ENCODE results near the gene WNT9B. TPM values are rescaled to one million over a fixed set of nuclear protein-coding genes. Genes with fewer than 3 reads are reported as not detected.
"Not testable (repeated sequence)": the region's sequence is repeated elsewhere in the genome, so short reads cannot be mapped to it uniquely, and the experiment has no call there.

The WNT9B gene
- total and polyA plus RNA-seq, 2 experiments from 2014 or later = 2.4 to 2.6 TPM

GRCh38 chr17:46839211-46839610, 12.2 kb upstream of the WNT9B start:
- no peaks in the 10 kb centered on the region for H3K9me3 ChIP-seq (ENCODE audit: low read depth)
- WGBS (ENCODE audit: low lambda C conversion rate, missing lambda C conversion rate) = 97% methylated on average over 5 of the region's 5 CpGs
- H3K36me3 ChIP-seq (replicated peaks; ENCODE audit: insufficient read depth, low read depth) = no peaks in the 10 kb centered on the region
- no peak for TF ChIP-seq EZH2 (IDR thresholded peaks at IDR 0.05; ENCODE audit: borderline replicate concordance)
- no peak for TF ChIP-seq EZH2phosphoT487 (IDR thresholded peaks at IDR 0.05; ENCODE audit: low read depth, severe bottlenecking, unreplicated experiment)
- TF ChIP-seq, protein P1, sequence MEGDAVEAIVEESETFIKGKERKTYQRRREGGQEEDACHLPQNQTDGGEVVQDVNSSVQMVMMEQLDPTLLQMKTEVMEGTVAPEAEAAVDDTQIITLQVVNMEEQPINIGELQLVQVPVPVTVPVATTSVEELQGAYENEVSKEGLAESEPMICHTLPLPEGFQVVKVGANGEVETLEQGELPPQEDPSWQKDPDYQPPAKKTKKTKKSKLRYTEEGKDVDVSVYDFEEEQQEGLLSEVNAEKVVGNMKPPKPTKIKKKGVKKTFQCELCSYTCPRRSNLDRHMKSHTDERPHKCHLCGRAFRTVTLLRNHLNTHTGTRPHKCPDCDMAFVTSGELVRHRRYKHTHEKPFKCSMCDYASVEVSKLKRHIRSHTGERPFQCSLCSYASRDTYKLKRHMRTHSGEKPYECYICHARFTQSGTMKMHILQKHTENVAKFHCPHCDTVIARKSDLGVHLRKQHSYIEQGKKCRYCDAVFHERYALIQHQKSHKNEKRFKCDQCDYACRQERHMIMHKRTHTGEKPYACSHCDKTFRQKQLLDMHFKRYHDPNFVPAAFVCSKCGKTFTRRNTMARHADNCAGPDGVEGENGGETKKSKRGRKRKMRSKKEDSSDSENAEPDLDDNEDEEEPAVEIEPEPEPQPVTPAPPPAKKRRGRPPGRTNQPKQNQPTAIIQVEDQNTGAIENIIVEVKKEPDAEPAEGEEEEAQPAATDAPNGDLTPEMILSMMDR (IDR thresholded peaks at IDR 0.05; ENCODE audit: poor library complexity) = no peak
- H4K20me1 ChIP-seq (ENCODE audit: insufficient read depth, poor library complexity, severe bottlenecking) = no peaks in the 10 kb centered on the region
- H3K27ac ChIP-seq = no peak overlapping the region
- no peaks in the 10 kb centered on the region for H3K79me2 ChIP-seq
- H3K27me3 ChIP-seq = peaks cover 14% of the 10 kb centered on the region
- H3K9me2 ChIP-seq (replicated peaks; ENCODE audit: insufficient read depth) = no peaks in the 10 kb centered on the region
- H3K4me3 ChIP-seq = no peak overlapping the region
- H3K4me1 ChIP-seq (ENCODE audit: insufficient read depth) = no peaks in the 10 kb centered on the region
- H3K4me2 ChIP-seq = no peak overlapping the region
- DNase-seq (ENCODE audit: low spot score) = no peak
- no peak overlapping the region for H2AFZ ChIP-seq

- H3K9me2 ChIP-seq (replicated peaks; ENCODE audit: insufficient read depth); H4K20me1 ChIP-seq (ENCODE audit: insufficient read depth, poor library complexity, severe bottlenecking); H2AFZ ChIP-seq; H3K4me1 ChIP-seq (ENCODE audit: insufficient read depth); H3K27ac ChIP-seq; H3K4me2 ChIP-seq; H3K4me3 ChIP-seq; H3K36me3 ChIP-seq (replicated peaks; ENCODE audit: insufficient read depth, low read depth); H3K9me3 ChIP-seq (ENCODE audit: low read depth); DNase-seq (ENCODE audit: low spot score); H3K79me2 ChIP-seq: not testable (repeated sequence)
- WGBS (ENCODE audit: low lambda C conversion rate, missing lambda C conversion rate) = 71% methylated on average over 3 of the region's 3 CpGs
- peaks cover 14% of the 10 kb centered on the region for H3K27me3 ChIP-seq
Measured at GRCh38 chr17:46840596-46840995, 10.8 kb upstream of the WNT9B start.

DNA sequence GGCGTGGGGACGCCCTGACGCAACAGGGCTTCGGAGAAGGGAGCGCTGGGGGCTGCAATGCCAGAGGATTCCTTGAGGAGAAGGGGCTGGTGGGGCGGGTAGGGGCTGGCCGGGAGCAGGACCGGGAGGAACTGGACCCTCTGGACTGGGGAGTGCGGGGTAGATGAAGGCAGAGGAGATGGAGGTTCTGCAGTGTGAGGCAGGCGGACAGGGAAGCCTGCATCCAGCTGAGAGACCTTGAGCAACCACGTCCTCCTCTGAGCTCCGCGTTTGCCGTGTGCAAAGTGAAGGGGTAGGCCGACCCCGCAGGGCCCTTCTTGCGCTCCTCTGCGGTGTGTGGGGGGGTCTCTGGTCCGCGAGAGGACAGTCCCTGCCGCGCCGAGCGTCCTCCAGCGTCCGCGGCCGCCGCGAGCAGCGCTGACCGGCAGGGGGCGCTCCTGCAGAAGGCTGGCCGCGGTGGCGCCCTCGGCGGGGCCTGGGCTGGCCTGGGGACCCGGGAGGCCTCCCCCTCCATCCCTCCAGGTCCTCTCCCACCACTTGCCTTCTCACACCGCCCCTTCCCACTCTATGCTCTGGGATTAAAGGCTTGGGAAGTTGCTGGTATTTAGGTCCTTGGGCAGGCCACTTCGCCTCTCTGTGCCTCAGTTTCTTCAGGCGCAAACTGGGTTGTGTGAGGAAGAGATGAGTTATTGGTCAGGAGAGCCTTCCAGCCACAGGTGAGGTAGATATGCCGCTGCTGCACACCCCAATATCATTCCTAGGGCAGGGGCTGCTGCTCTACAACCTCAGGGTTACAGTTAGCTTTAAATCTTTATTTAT, 9.6 kb upstream of the WNT9B start:
- H2AFZ ChIP-seq = no peak overlapping the region
- H3K36me3 ChIP-seq (replicated peaks; ENCODE audit: insufficient read depth, low read depth) = no peaks in the 10 kb centered on the region
- H3K27me3 ChIP-seq = peaks cover 14% of the 10 kb centered on the region
- no peaks in the 10 kb centered on the region for H3K79me2 ChIP-seq
- H3K4me2 ChIP-seq = peak overlapping the region; percentile 75
- no peak overlapping the region for H3K27ac ChIP-seq
- no peaks in the 10 kb centered on the region for H4K20me1 ChIP-seq (ENCODE audit: insufficient read depth, poor library complexity, severe bottlenecking)
- DNase-seq (ENCODE audit: low spot score) = peak; percentile 57
- H3K9me2 ChIP-seq (replicated peaks; ENCODE audit: insufficient read depth) = no peaks in the 10 kb centered on the region
- H3K4me1 ChIP-seq (ENCODE audit: insufficient read depth) = no peaks in the 10 kb centered on the region
- no peaks in the 10 kb centered on the region for H3K9me3 ChIP-seq (ENCODE audit: low read depth)
- 19% methylated on average over 41 of the region's 43 CpGs for WGBS (ENCODE audit: low lambda C conversion rate, missing lambda C conversion rate)
- TF ChIP-seq, protein P1 (IDR thresholded peaks at IDR 0.05; ENCODE audit: poor library complexity) = peak; percentile 65
- no peak for TF ChIP-seq EZH2 (IDR thresholded peaks at IDR 0.05; ENCODE audit: borderline replicate concordance)
- no peak overlapping the region for H3K4me3 ChIP-seq

GRCh38 chr17:46842835-46843234, 8.5 kb upstream of the WNT9B start:
- H3K4me2 ChIP-seq = no peak overlapping the region
- no peaks in the 10 kb centered on the region for H3K79me2 ChIP-seq
- no peaks in the 10 kb centered on the region for H3K4me1 ChIP-seq (ENCODE audit: insufficient read depth)
- H3K4me3 ChIP-seq = no peak overlapping the region
- H3K27ac ChIP-seq = no peak overlapping the region
- no peaks in the 10 kb centered on the region for H4K20me1 ChIP-seq (ENCODE audit: insufficient read depth, poor library complexity, severe bottlenecking)
- no peak for TF ChIP-seq EZH2phosphoT487 (IDR thresholded peaks at IDR 0.05; ENCODE audit: low read depth, severe bottlenecking, unreplicated experiment)
- TF ChIP-seq, protein P1 (IDR thresholded peaks at IDR 0.05; ENCODE audit: poor library complexity) = peak; percentile 24
- H3K9me2 ChIP-seq (replicated peaks; ENCODE audit: insufficient read depth) = no peaks in the 10 kb centered on the region
- no peaks in the 10 kb centered on the region for H3K36me3 ChIP-seq (replicated peaks; ENCODE audit: insufficient read depth, low read depth)
- no peak for DNase-seq (ENCODE audit: low spot score)
- H3K9me3 ChIP-seq (ENCODE audit: low read depth) = no peaks in the 10 kb centered on the region
- no peak overlapping the region for H2AFZ ChIP-seq
- H3K27me3 ChIP-seq = peaks cover 14% of the 10 kb centered on the region
- WGBS (ENCODE audit: low lambda C conversion rate, missing lambda C conversion rate) = 98% methylated on average over 3 of the region's 3 CpGs

Measured in hepatocyte (in vitro differentiated cells).